GM19043 (cell line): ENCODE data around the gene TIGD1.

Source experiments
- ATAC-seq: cut with Tn5 transposase; IDR thresholded peaks from one replicate; pipeline ENCODE4 v1.9.1; 2021; ENCODE audit warnings: low read depth; ENCODE audit not compliant: unreplicated experiment

TIGD1 gene

DNA sequence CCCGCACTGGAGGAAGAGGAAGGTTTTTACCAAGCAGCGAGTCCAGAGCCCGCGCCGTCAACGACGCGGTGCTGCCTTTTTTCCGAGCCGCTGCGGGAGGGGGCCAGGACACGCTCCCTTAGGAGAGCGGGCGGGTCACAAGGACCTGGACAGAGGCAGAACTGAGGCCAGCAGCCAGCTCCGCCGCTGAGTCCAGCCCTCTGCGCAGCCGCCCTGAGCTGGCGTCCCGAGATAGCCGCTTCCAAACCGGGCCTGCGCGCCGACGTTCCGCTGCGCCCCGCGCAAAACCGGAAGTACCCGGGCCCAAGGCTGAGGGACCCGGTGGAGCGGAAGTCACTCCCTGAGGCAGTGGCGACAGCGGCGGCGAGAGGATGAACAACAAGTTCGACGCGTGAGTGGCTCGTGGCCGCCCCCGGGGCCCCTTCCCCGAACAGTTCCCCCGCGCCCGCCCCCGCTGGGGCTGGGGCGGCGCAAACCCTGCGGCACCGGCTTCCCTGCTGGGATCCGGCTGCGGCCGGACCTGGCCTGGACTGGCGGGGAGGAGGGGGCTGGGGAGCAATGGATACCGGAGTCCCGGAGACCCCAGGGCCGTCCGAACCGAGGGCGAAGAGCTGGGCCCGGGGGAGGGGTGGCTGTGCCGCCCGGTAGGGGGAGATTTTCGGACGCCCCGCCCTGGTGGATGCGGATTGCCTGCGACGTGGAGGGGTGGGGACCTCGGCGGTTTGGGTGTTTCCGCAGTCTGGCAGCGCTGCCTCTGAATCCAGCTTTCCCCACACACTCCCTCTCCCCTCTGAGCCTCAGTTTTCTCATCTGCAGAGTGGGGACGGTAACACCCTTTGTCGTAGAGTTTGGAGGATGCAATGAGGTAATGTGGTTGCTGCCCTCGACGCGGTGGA is at the start of gene TIGD1, which contains the start of gene EIF4E2:
TIGD1 (minus strand) TSS at position 204 of the 896 bp plus-strand sequence. CDS start 675 bp downstream, outside the sequence.
EIF4E2 (plus strand) TSS at position 336 of the 896 bp plus-strand sequence; CDS start at position 372, 36 bp downstream.
- ATAC-seq = peak; percentile 91

DNA sequence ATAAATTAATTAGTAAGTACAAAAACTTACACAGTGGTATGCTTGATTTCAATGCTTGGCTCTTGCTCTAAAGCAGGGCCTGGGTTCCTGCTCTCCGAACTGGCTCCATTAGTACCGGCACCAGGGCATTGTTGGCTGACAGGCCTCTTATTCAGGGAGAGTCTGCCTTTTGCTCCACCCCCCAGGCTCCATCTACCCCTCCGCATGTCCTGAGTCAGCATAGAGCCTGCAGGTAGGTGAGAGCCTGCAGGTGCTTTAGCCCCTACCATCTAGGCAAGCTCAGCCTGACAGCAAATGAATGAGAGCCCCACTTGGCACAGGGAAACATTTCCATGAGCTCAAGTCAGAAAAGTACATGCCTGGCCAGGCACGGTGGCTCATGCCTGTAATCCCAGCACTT is 47.9 kb upstream of the TIGD1 start:
- ATAC-seq = no peak

- ATAC-seq = no peak
Measured at GRCh38 chr2:232597362-232598079, 47.2 kb upstream of the TIGD1 start.

- ATAC-seq = no peak
Measured at GRCh38 chr2:232593982-232594381, 43.6 kb upstream of the TIGD1 start.

DNA sequence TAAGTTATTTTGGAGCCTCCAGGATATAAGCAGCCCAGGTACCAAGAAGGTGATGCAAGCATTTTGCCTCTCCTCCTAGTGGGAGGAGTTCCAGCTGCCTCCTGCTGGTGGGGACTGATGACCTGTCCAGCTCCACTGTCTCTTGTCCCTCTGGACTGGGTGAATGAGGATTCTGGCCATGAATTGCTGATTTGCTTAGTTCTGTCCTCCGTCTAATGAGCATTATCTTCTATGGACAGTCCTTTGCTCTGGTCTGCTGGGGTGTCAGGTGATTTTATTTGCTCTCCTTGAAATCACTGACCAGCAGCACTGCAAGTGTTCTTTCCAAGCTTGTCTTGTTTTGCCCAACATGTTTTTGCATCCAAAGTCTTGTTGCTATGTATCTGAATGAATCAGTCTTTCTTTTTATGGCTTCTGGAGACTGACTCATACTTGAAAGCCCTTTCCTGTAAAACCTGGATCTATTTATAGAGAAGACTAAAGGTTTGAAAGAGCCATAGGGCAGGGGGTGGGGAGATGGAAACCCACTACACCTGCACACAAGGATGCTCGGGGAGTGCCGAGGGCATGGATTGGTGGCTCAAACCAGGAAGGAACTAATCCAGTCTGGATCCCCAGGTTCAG is 42.5 kb upstream of the TIGD1 start:
- no peak for ATAC-seq

- no peak for ATAC-seq
Measured at GRCh38 chr2:232588680-232589585, 38.6 kb upstream of the TIGD1 start.

GRCh38 chr2:232588031-232588430 is 37.7 kb upstream of the TIGD1 start:
- ATAC-seq = no peak

GRCh38 chr2:232587512-232587911 is 37.2 kb upstream of the TIGD1 start:
- no peak for ATAC-seq

GRCh38 chr2:232586943-232587505 is 36.7 kb upstream of the TIGD1 start:
- ATAC-seq = no peak

GRCh38 chr2:232584238-232584637 is 33.9 kb upstream of the TIGD1 start:
- ATAC-seq = no peak

- no peak for ATAC-seq
Measured at GRCh38 chr2:232581725-232582124, 31.4 kb upstream of the TIGD1 start.

DNA sequence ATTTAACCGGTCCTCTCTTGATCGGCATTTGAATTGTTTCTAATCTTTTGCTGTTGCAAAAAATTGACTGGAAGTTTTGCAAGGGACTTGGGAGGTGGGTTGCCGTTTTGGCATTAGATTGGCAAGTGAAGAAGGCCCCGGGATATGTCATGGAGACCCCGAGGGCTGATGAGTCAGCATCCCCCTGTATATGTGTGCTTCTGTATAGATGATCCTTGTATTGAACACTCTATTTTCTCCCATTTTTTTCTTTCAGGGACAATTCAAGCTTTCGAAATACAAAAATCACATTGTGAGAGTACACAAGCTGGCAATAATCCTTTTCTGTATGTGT is 30.3 kb upstream of the TIGD1 start:
- ATAC-seq = no peak

DNA sequence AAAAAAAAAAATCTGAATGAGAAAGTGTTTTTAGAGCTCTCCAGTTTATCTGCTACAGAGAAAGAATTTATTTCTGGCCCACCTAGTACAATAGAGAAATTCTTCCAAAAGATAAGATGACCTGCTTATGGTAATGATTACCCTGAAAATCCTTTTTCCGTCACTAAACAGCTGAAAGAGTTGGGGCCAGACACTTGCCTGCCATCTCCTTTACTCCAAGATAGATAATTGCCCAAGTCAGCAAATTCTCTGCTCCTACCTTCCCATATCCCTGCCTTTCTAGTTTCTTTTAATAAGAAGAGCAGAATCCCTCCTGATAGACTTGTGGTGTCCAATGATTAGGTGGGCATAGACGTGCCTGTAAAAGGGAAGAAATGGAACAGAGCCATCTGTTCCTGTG is 28.3 kb upstream of the TIGD1 start:
- ATAC-seq = no peak

GRCh38 chr2:232577841-232578240 is 27.5 kb upstream of the TIGD1 start:
- ATAC-seq = no peak

DNA sequence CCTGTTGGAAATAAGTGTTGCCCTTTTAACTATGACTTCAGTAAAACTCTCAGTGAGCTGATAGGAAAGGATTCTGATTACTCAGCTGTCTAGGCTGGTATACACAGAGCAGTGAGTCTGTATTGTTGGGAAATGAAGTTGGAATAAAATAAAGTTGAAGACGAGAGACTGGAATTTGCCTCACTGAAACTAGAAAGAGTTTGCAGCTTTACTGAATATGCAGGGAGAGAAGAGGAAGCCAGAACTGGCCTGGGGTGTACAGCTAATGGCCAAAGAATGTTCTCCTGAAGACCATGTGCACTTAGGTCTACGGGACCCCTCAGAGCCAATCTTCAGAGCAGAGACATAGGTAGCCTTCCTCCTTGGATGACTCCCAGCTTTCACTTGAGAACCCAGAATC is 26.6 kb upstream of the TIGD1 start:
- ATAC-seq = no peak

DNA sequence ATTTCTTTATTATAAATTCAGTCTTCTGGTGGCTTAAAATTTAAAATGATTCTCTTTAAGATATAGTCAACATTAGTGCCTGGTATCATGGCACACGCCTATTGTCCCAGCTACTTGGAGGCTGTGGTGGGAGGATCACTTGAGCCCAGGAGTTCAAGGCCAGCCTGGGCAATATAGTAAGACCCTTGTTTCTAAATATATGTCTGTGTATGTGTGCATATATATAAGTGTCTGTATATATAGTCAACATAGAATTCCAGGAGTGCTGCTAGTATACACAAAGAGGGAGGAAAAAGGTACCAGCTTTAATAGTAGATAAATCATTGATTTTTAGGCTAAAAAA is 25.0 kb upstream of the TIGD1 start:
- ATAC-seq = no peak

DNA sequence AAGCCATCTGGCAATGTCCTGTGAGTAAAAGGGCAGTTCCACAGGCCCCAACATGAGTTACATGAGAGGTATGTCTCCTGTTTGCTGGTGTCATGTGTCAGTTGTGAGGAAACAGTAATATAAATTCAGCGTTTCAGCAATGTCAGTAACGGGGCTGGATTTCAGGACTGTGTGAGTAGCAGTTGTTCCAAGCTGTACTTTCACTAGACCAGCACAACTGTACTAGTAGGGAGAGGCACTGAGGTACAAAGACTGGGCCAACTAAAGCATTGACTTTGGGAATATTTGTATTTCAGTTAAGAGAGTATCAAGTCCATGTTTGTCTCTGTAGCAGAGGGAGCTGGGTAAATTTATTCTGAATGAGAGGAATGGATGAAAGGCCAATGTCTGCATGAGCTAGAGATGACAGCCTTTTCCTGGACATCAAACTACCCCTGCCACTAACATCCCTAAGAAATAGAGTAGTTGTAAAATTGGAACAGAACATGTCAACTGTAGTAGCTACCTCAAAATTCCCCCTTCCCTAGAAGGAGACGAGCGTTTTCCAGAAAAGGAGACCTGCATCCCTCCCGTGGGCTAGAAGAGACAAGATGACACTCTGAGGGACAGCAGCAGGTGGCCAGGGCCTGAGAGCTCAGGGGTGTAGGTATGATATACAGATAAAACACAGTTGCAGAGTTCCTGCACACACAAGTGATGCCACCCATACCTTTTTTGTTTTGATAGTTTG is 24.5 kb upstream of the TIGD1 start:
- ATAC-seq = no peak

DNA sequence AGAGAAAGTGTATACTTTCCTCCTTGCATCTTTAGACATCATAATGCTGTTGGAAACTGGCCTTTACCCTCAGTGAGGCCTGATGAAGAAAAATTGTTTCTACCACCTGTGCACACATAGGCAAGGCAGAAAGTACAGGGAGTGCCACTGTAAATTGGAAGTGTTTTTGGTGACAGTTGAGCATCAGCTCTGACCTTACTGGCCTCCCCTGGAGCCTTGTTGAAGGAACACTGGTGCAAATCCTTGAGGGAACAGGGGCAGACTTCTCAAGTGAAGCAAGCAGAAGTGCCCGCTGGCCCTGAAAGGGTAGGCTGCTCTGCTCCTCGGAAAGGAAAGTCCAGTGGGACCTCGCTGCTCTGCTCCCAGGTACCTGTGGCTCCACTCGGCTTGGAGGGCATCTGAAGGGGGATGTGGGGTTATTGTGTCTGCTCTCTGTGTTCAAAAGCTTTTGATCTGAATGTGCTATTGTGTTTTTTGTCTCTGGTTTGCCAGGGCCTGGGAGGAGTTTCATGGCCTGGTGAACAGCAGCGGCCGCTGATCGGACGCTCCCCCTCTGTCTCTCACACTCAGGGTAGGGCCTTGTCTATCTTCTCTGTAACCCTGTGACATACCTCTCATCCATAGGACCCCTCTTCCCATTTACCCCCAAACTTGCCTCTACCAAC is 23.5 kb upstream of the TIGD1 start:
- no peak for ATAC-seq

GRCh38 chr2:232573042-232573441 is 22.7 kb upstream of the TIGD1 start:
- ATAC-seq = no peak
